ENCODE measurements around the gene PARD3.
"Not testable (repeated sequence)": the region's sequence is repeated elsewhere in the genome, so short reads cannot be mapped to it uniquely, and the experiment has no call there.

The PARD3 gene

DNA sequence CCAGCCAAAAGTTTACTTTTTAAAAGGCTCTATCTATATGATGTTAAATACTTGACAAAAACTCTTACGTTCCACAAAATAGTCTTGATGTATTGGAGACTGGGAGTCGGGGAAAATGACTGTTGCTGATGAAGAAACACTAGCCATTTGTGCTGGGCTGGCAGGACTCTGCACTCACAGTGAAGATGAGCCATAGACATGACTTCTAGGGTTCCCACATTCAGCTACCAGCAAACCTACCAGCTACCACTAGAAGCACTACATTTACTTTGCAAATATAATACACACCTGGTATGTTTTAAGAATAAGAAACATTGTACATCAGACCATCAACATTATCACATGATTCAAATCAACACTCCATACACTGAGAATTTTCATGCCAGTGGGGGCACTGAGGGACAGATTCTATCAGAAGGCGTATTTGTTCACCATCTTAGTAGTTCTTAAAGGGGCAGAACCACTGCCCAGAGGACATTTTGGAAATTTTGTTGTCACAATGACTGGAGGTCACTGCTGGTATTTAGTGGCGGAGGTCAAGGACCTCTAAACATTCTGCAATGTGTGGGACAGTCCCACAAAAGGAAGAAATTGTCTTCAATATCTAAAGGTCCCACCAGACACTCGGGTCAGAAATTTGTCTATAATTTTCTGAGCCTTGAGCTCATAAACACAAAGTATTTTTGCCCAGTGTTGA is 52.3 kb downstream of the PARD3 start:
- DNase-seq: no peak

DNA sequence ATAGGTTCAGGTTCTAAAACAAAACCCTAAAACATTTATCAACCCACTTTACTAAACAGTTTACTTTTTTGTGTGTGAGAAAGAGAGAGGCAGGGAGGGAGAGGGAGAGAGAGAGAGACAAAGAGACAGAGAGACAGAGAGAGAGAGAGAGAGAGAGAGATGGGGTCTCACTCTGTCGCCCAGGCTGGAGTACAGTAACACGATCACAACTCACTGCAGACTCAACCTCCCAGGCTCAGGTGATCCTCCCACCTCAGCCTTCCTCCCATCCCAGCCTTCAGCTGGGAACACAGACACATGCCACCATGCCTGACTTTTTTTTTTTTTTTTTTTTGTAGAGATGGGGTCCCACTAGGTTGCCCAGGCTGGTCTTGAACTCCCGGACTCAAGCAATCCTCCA is 52.9 kb downstream of the PARD3 start:
- DNase-seq: no peak

DNA sequence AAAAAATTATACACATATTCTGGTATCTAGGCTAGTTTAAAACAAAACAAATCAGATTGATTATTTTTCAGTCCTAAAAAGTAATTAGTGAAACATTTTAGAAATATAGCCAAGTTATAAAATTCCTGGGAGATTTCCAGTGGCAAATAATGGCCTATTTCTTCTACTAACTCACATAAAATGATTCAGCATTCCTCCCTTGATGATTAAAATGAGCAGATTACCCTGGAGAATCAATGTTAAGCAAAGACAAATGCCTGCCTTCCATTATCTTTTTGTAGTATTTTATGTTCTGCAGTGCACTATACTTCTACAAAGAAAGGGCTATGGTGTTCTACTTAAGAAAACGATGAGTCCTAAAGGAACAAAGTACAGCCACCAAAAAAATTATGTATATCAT is 53.6 kb downstream of the PARD3 start:
- DNase-seq: no peak

DNA sequence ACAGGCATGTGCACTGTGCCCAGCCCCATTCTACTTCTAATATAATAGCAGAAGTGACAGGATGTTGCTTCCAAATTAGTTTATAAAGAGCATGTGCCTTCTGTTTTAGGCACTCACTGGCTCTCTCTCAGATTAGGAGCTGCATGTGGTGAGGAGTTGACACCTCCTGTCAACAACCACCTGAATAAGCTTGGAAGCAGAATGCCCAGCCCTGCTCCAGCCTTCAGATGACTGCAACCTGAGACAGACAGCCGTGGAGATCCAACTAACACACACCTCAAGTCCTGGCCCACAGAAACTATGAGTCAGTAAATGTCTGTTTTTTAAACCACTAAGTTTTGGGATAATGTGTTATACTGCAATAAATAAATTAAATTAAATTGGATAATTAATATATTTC is 54.5 kb downstream of the PARD3 start:
- no peak for DNase-seq

DNA sequence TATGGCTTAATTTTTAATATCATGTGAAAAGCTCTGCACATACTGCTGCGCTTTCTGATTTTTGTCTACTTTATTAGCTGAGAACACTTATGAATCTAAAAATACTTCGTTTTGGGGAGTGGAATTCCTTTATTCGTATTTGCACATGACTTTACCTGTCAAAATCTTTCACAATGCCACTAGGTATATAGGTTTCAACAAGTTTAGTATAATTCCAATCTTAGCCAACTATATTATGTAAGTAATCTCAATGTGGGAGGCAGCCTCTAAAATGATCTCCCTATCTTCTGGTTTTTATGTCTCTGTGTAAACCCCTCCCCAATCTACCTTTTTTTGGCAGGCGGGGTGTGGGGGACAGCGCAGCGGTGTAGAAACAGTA is 55.3 kb downstream of the PARD3 start:
- DNase-seq: no peak

DNA sequence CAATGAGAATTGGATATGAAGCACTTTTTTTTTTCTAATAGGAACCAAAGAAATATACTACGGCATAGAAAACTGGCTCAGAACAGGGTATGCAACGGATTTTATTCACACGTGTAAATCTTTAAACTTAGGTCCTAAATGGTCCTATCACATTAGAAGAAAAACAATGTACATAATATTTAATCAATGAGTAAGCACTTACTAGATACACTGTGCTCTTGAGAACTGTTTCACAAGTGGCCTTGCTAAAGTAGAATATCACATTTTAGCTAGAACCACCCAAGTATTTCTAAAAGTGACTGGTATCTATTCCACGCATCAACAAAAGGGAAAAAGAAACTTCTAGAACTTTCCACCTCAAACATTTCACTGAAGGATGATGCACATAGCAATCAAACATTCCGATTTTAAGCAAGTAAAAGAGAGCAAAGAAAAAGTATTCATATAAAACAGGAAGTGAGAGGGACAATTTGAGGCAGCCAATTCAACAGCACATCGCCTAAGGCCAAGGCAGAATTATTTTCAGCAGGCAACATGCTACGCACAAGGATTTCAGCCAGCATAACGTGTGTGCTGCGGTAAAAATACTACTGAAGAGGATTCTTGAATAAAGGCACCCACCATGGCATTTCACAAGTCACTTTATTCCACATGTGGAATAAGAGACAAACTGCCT is 55.8 kb downstream of the PARD3 start:
- DNase-seq: no peak

DNA sequence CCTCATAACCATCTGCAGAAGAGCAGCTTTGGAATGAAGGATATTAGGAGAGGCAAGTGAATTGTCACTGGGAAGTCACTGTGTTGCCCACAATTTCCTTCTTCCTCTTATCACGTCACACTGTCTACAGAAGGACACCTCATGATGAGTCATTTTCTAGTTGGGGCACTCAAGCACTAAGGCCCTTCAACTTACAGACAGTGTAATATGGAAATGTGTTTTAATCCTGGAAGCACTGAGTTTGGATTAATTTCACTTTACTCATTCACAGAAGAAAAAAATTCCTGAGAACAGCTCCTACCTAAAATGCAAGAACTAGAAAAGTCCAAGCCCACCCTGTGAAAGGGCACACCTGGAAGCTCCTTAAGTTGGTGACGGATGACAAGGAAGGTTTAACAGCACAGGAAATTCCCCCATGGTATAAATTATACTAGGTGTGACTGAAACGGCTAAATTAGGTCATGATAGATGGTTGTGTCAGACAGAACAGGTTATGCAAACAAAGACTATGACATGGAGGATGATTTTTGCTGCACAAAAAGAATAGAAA is 56.6 kb downstream of the PARD3 start:
- DNase-seq: no peak

DNA sequence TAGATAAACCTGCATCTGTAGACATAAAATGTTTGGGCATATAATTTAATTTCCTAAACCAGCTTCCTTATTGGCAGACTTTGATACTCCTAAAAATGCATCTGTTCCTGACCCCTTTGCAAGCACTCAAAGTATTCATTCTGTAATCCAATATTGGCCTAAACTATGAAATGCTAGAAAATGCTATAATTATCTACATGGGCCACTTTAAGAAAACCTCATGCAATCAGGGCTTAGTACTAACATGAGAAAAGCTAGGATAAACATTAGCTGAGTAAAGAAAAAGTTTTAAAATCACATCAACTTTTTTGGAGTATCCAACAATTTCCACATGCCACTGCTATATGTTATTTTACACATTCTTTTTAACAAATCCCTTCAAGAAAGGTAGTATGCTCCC is 57.2 kb downstream of the PARD3 start:
- no peak for DNase-seq

DNA sequence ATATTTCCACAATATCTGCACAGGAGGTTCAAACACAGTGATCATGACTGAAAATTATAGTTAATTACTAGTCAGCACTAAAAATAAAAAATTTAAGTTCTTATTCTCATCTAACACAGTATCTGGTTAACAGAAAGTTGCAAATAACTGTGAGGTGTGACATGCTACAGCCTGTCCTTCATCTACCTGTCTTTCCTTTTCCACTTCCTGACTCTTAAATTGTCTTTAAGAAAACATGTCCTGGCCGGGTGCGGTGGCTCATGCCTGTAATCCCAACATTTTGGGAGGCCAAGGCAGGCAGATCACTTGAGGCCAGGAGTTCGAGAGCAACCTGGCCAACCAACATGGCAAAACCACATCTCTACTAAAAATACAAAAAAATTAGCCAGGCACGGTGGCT is 57.9 kb downstream of the PARD3 start:
- DNase-seq: not testable (repeated sequence)

DNA sequence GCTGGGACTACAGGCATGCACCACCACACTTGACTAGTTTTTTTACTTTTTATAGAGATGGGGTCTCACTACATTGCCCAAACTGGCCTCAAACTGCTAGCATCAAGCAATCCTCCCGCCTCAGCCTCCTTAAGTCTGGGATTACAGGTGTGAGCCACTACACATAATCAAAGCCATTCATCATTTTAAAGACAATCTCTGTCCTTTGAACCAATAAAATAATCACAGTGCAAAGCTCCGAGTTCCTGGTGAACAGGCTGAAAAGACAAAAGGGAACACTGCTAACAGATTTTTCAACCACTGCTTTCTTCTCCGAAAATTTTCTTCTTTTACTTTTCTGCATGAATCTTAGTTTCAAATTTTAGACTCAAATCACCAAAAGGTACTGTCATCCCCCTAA is 58.5 kb downstream of the PARD3 start:
- DNase-seq: no peak

DNA sequence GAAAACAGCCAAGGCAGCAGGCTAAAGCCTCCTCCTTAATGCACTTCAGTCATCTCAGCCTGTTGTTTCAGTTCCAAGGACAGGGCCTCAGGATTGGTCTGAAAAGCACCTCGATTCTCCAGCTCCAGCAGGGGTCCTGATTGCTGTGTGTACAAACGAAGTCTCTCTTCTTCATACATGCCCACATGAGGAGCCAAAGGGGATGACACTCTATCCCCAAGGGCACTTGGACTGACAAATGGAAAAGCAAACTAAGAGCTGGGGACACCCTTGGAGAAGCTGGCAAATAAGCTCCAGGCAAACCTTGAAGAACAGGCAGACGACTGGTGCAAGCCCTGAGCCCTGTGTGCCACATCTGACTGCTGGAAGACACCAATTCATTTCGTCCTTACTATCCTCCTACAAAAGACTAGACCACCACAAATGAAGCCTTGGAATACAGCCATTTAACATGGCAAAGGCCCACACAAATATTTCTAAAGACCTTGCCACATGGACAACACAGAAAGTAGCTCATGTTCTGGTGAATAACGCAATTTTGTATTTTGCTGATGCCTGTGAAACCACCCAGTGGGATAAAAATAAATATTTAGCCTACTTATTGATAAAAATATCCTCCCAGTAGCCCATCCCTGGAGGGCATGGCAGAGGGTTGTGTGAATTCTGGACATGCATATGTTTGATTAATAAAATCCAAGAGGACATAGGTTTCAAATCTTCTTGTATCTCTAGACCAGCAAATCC is 61.9 kb downstream of the PARD3 start:
- no peak for DNase-seq

DNA sequence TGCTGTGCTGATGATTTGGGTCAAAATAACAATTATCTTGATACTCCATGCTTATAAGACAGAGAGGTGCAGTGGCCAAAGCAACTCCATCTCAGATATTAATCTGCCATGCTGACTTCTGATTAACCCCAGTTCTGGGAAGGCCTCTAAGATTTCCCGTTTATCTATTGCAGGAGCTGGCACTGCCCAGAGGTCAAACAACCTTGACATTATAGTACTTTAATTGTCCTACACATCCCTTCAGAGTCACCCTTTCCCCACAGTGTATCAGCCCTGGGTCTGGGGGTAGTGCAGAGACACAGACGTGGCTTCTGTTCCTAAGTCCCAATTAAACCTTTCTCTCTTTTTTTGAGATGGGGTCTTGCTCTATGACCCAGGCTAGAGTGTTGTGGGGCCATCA is 63.8 kb downstream of the PARD3 start:
- no peak for DNase-seq

DNA sequence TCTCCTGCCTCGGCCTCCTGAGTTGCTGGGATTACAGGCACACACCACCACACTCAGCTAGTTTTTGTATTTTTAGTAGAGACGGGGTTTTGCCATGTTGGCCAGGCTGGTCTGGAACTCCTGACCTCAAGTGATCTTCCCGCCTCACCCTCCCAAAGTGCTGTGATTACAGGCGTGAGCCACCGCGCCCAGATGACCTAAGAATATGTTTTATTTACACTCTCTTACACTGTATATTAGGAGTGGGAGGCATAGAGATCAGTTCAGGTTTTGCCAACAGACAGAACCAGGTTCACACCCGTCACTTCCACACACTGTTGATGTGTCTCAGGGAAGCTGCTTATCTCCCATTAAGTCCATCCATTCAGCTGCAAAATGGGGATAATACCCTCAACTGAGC is 64.3 kb downstream of the PARD3 start:
- not testable (repeated sequence) for DNase-seq

DNA sequence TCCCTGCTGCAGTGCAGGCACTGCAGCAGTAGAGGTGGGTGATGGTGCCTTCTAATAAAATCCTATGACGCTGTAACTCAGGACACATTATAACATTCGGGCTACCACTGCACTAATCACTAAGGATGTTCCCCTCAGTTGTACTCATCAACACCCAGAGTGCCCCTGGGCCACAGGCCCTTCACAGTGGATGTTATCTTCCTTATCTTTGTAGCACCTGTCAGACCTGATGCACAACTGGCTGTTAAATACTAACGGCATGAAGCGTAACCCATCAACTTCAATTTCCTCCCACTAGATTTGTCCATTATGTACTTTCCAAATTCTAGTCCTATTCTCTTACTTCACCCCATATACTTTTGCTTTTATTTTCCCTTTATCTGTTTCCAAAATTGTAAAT is 66.3 kb downstream of the PARD3 start:
- DNase-seq: no peak

DNA sequence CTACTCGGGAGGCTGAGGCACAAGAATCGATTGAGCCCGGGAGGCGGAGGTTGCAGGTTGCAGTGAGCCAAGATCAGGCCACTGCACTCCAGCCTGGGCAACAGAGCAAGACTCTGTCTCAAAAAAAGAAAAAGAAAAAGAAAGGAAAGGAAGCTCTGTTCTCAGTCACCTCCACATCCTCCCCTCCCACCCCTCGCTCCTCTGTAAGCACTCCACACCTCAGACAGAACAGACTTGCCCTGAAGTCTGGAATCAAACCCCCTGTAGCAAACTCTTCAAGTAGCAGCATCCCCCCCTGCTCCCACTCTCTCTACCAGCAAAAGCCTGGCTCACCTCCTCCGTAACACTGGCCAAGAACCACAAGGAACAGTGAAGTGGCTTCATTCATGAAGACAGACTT is 66.7 kb downstream of the PARD3 start:
- DNase-seq: no peak

DNA sequence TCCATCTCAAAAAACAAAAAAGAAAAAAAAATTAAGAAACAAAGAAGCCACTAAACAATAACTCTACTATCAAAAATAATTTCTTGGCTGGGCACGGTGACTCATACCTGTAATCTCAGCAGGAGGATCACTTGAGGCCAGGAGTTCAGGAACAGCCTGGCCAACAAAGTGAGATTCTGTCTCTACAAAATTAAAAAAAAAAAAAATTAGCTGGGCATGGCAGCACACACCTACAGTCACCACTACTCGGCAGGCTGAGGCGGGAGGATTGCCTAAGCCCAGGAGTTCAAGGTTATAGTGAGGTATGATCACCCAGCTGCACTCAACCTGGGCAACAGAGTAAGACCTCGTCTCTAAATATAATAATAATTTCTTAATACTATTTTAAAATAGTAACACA is 69.0 kb downstream of the PARD3 start:
- no peak for DNase-seq

DNA sequence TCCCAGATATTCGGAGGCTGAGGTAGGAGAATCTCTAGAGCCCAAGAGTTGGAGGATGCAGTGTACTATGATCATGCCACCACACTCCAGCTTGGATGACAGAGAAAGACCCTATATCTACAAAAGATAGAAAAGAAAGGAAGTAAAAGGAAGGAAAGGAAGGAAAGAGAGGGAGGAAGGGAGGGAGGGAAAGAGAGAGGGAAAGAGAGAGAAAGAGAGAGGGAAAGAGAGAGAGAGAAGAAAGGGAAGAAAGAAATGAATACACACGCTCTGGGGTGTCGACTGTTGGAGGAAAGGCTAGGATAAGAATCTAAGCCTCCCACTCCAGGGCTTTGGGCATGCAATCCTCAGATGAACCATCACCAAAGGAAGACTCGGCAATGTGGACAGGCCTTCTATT is 69.9 kb downstream of the PARD3 start:
- no peak for DNase-seq

DNA sequence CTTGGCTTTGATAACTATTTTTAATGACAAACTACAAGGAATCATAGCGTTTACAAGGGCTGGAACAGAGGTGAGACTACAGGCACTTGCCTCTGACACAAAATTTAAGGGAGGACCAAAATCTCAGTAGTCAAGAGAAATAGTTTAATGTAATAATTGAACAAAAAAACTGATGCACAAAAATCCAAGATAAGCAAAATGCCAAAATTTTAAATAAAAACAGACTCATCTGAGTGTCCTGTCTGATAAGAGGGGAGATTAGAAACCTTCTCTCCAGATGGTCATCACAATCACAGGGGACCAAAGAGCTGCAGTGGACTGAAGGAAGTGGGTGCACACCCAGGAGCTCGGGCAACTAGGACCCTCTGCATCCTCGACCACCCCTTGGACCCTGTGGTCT is 70.5 kb downstream of the PARD3 start:
- no peak for DNase-seq

DNA sequence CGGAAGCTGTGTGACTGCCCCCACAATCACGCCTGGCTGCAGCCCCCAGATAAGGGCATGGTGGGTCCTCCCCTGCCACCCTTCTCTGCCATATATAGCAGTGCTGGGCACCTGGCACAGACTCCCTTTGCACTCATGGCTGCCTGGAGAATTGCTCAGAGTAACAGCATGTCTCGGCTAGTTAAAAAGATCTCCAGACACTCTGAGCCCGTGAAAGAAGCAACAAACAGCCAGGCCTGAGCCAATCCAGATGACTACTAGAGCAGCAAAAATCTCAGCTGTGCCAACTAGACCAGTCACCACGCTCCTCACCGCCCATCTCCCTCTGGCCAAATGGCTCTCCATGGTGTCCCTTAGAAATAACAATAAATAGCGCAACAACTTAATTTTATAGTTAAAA is 71.3 kb downstream of the PARD3 start:
- DNase-seq: no peak

DNA sequence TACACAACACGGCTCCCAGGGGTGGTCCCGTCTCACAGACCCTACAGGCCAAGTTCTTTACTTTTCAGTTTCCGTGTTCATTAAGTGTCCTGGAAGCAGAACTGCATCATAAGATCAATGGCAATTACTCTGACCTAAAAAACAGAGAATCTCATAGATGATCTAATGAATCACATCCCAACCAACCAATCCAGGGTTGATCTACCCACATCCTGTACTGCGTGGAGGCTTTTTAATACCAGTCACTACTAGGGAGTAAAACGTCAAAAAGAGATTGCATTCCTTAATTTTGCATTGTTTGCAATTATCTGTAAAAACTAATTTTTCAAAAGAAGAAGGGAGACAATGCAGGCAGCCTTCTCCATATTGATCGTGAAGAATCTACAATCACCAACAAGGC is 72.6 kb downstream of the PARD3 start:
- no peak for DNase-seq

DNA sequence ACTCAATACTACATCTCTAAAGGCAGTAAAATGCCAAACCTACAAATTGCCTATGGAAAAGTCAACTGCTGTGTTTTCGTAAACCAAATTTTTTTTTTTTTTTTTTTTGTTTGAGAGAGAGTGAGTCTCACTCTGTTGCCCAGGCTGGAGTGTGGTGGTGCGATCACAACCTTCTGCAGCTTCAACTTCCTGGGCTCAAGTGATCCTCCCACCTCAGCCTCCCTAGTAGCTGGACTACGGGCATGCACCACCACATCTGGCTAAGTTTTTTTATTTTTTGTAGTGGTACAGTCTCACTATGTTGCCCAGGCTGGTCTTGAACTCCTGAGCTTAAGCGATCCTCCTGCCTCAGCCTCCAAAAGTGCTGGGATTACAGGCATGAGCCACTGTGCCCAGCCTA is 74.0 kb downstream of the PARD3 start:
- not testable (repeated sequence) for DNase-seq

DNA sequence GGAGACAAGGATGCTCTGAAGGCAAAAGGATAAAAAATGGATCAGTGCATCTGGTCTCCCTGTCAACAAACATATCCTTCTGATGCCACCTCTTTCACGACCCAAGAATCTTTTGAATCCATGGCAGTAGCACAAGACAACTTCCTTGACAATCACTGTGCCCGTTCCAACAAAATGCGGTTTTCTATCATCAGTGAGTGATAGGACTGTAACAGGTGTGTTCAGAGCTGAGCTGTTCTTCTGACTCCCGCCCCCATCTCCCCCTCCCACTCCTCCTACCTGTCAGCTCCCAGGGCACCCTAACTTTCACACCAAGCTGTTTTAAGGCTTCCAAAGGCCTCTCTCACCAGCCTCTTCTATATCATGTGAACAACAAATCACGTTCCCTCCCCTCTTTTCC is 74.8 kb downstream of the PARD3 start:
- no peak for DNase-seq

DNA sequence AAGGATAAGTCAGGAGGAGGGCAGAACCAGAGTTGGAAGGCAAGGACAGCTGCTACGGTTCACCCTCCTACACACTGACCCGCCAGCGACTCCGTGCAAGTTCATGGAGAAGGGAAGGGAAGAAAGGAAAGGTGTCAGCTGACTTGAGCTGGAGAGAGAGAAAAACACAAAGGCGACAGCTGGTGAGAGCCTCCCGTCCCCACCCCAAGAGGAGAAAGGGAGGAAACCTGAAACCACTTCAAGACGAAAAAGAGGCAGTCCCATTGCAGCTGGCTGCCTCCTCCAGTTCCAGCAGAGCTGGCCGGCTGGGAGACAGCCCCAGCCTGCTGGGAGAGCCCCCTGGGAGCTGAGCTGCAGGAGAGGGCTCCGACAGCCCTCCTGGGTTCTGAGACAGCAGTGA is 75.2 kb downstream of the PARD3 start:
- DNase-seq: no peak

DNA sequence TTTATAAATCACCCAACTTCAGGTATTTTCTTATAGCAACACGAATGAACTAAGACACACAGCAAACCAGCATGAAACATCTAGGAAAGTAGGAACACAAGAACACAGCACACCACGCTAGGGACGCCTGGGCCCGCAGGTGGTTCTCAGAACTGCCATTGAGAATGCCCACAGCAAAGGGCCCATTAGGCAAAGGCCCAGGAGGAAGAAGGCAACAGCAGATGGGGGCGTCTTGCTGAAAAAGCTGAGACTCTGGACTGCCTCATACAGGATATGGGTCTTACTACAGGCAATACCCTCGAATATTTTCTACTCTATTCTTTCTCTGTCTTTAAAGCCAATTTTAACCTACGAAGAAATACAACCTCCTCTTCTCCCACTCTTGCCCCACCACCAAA is 77.3 kb downstream of the PARD3 start:
- DNase-seq: no peak

All from CD4-positive, alpha-beta T cell treated with Interleukin-10 for 1 hour (primary cell).